Superior temporal gyrus (tissue), 1 donor: ENCODE data around the gene SLC35D1.
"Not testable (repeated sequence)": the region's sequence is repeated elsewhere in the genome, so short reads cannot be mapped to it uniquely, and the experiment has no call there.

Experiments
- DNase-seq: peaks from one replicate; pipeline ENCODE4 v3.0.0-alpha.2; 2016; ENCODE audit errors: extremely low spot score

The SLC35D1 gene

GRCh38 chr1:66985835-66986234 lies 68.1 kb downstream of the SLC35D1 start:
- DNase-seq, result no peak

GRCh38 chr1:66984491-66984890 lies 69.5 kb downstream of the SLC35D1 start:
- no peak for DNase-seq

GRCh38 chr1:66982561-66983260 lies 71.2 kb downstream of the SLC35D1 start:
- DNase-seq, result no peak

- peak; percentile 87 for DNase-seq
Observed at GRCh38 chr1:66981679-66982078, 72.3 kb downstream of the SLC35D1 start.

GRCh38 chr1:66980745-66981367 lies 73.1 kb downstream of the SLC35D1 start:
- DNase-seq, result no peak

- DNase-seq, result not testable (repeated sequence)
Observed at GRCh38 chr1:66979621-66980020, 74.3 kb downstream of the SLC35D1 start.

- no peak for DNase-seq
Observed at GRCh38 chr1:66978201-66978600, 75.7 kb downstream of the SLC35D1 start.

- DNase-seq, result no peak
Observed at GRCh38 chr1:66968574-66968973, 85.4 kb downstream of the SLC35D1 start.

- not testable (repeated sequence) for DNase-seq
Observed at GRCh38 chr1:66966188-66966873, 87.6 kb downstream of the SLC35D1 start.

GRCh38 chr1:66957938-66958337 lies 96.0 kb downstream of the SLC35D1 start:
- DNase-seq, result no peak

GRCh38 chr1:66954208-66954607 lies 99.7 kb downstream of the SLC35D1 start:
- DNase-seq, result no peak

- no peak for DNase-seq
Observed at GRCh38 chr1:66951513-66951912, 102.4 kb downstream of the SLC35D1 start.
